Keratinocyte (primary cell): ENCODE results near the gene GRAMD1A. TPM values are rescaled to one million over a fixed set of nuclear protein-coding genes. Genes with fewer than 3 reads are reported as not detected.
"Not testable (repeated sequence)": the region's sequence is repeated elsewhere in the genome, so short reads cannot be mapped to it uniquely, and the experiment has no call there.

Experiments
- DNase-seq: peaks from one replicate; pipeline ENCODE4 v3.0.0-alpha.2; 2011; ENCODE audit warnings: low read depth, missing footprints, low spot score
- FAIRE-seq: peaks from 2 replicates; lab custom pipeline; 2011; peaks lifted over from hg19 to GRCh38; lab: Jason Lieb, UNC
- H2AFZ ChIP-seq: 2 replicates; pipeline ENCODE4 v1.6.0; 2012; ENCODE audit warnings: low read length, control low read depth, inconsistent platforms; ENCODE audit not compliant: control insufficient read depth
- H3K27ac ChIP-seq: 2 replicates; pipeline ENCODE4 v1.5.1; 2011; ENCODE audit warnings: low read length; ENCODE audit not compliant: control insufficient read depth, insufficient read depth
- H3K27me3 ChIP-seq: 3 replicates; pipeline ENCODE4 v1.6.0; 2011; ENCODE audit warnings: low read length; ENCODE audit not compliant: control insufficient read depth, insufficient read depth; ENCODE audit errors: extremely low read depth
- H3K36me3 ChIP-seq, 2 experiments: 2 replicates in 1 of 2; 3 replicates in 1 of 2; pipeline ENCODE4 v1.5.1; 2011; ENCODE audit warnings: low read length in 2 of 2, mild to moderate bottlenecking in 1 of 2; ENCODE audit not compliant: control insufficient read depth in 2 of 2, insufficient read depth in 2 of 2; ENCODE audit errors: extremely low read depth in 1 of 2
- H3K4me1 ChIP-seq: 3 replicates; pipeline ENCODE4 v1.5.1; 2011; ENCODE audit warnings: low read length; ENCODE audit not compliant: control insufficient read depth, insufficient read depth; ENCODE audit errors: extremely low read depth
- H3K4me2 ChIP-seq: 3 replicates; pipeline ENCODE4 v1.6.0; 2011; ENCODE audit warnings: low read depth, low read length; ENCODE audit not compliant: control insufficient read depth, insufficient read depth; ENCODE audit errors: extremely low read depth
- H3K4me3 ChIP-seq, 3 experiments: fragments of 200-600 bp in 1 of 3; sonication (generic) in 1 of 3; 2 replicates in 2 of 3; 3 replicates in 1 of 3; pipeline ENCODE4 v1.5.1; 2011 to 2016; ENCODE audit warnings: low read length in 3 of 3, mild to moderate bottlenecking in 3 of 3, control low read depth in 2 of 3, inconsistent platforms in 1 of 3, low read depth in 1 of 3, mixed read lengths in 1 of 3, mixed run types in 1 of 3, moderate library complexity in 1 of 3; ENCODE audit not compliant: control insufficient read depth in 2 of 3, insufficient read depth in 2 of 3; ENCODE audit errors: extremely low read depth in 1 of 3
- H3K79me2 ChIP-seq: 2 replicates; pipeline ENCODE4 v1.6.0; 2012; ENCODE audit warnings: low read length; ENCODE audit not compliant: control insufficient read depth, insufficient read depth
- H3K9ac ChIP-seq: 3 replicates; pipeline ENCODE4 v1.6.0; 2011; ENCODE audit warnings: low read length; ENCODE audit not compliant: control insufficient read depth, insufficient read depth; ENCODE audit errors: extremely low read depth
- H3K9me1 ChIP-seq: 3 replicates; pipeline ENCODE4 v1.6.0; 2011; ENCODE audit warnings: low read length; ENCODE audit not compliant: control insufficient read depth, insufficient read depth; ENCODE audit errors: extremely low read depth
- H3K9me3 ChIP-seq: 2 replicates; pipeline ENCODE4 v1.5.1; 2012; ENCODE audit warnings: low read depth, low read length; ENCODE audit not compliant: control insufficient read depth
- H4K20me1 ChIP-seq: 3 replicates; pipeline ENCODE4 v1.6.0; 2011; ENCODE audit warnings: low read length; ENCODE audit not compliant: control insufficient read depth, insufficient read depth; ENCODE audit errors: extremely low read depth
- EZH2 ChIP-seq: IDR thresholded peaks from one replicate; pipeline ENCODE4 v1.6.1; 2012; ENCODE audit warnings: inconsistent platforms, mild to moderate bottlenecking, low read length, moderate library complexity
- dilution Hi-C: fragments of 300-500 bp; cut with MboI; formaldehyde crosslinking; loops from one replicate; pipeline ENCODE4 v1.7.0; 2020; ENCODE audit warnings: low sequenced_read_pairs; ENCODE audit not compliant: extremely low pct_ligation_motif_present
- polyA plus RNA-seq, 5 experiments: library from polyadenylated mRNA; depleted of rRNA in 3 of 5; stranded (reverse) in 3 of 5; stranded (forward) in 1 of 5; unstranded in 1 of 5; fragments of >200 nt; gene quantifications; 1 replicate in 1 of 5; 2 replicates in 3 of 5; 3 replicates in 1 of 5; pipeline versions ENCODE4 v1.2.1 to v1.2.3, GENCODE V29; 2011 to 2012; ENCODE audit warnings: missing spikeins in 2 of 5, low read depth in 1 of 5, low replicate concordance in 1 of 5
- TF ChIP-seq, protein P1 (sequence below), 3 experiments: IDR thresholded peaks in 1 of 3; conservative IDR thresholded peaks in 1 of 3; optimal IDR thresholded peaks in 1 of 3; 2 replicates in 2 of 3; 3 replicates in 1 of 3; pipeline versions ENCODE3 to v1.5.1; 2011; ENCODE audit warnings: low read length in 3 of 3, mild to moderate bottlenecking in 3 of 3, moderate library complexity in 2 of 3, control low read depth in 1 of 3, inconsistent platforms in 1 of 3; ENCODE audit not compliant: insufficient read depth in 2 of 3; ENCODE audit errors: extremely low read depth in 1 of 3

Gene GRAMD1A
- polyA plus RNA-seq, 1 donor (not counting 4 experiments of a cell fraction or from before 2014, with no cell fraction given) = 24.6 TPM

DNA sequence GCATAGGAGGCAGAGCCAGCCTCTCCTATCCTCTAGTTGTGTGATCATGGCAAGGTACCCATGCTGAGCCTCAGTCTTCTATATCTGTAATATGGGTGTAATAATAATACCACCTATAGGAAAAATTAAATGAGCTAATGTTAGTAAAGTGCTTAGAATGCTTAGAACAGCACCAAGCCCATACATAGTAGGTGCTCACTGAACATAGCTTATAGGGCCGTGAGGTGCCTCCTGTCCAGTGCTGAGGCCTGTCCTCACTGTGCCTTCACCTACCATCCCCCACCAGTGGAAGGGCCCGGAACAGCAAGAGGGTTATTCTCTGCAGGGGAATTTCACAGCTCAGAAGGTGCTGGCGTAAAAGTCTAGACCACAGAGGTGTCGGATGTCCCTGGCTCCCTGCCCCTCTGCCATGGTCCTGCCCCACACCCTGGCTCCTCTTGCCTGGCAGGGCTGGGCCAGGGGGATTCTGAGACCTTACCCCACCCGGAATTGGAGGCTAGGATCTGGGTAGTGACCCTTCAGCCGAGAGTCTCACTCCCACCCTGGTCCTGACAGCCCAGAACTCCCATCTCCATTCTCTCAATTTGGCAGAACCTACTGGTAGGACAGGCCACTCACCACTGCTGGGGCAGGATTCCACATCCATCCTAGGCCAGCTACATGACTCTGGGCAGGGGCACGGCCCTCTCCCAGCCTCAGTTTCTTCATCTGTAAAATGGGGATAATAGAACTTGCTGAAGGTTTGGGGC is 27.9 kb downstream of the GRAMD1A start:
- peaks cover 9 to 13% of the 10 kb centered on the region in 2 experiments for H3K36me3 ChIP-seq
- TF ChIP-seq, protein P1, sequence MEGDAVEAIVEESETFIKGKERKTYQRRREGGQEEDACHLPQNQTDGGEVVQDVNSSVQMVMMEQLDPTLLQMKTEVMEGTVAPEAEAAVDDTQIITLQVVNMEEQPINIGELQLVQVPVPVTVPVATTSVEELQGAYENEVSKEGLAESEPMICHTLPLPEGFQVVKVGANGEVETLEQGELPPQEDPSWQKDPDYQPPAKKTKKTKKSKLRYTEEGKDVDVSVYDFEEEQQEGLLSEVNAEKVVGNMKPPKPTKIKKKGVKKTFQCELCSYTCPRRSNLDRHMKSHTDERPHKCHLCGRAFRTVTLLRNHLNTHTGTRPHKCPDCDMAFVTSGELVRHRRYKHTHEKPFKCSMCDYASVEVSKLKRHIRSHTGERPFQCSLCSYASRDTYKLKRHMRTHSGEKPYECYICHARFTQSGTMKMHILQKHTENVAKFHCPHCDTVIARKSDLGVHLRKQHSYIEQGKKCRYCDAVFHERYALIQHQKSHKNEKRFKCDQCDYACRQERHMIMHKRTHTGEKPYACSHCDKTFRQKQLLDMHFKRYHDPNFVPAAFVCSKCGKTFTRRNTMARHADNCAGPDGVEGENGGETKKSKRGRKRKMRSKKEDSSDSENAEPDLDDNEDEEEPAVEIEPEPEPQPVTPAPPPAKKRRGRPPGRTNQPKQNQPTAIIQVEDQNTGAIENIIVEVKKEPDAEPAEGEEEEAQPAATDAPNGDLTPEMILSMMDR (optimal IDR thresholded peaks at IDR 0.05 in 1 of 3, IDR thresholded peaks at IDR 0.05 in 1 of 3, conservative IDR thresholded peaks at IDR 0.05 in 1 of 3; ENCODE audit: extremely low read depth in 1 of 3, insufficient read depth in 2 of 3, low read length in 3 of 3) = no peak
- no peak for TF ChIP-seq EZH2
- no peaks in the 10 kb centered on the region for H4K20me1 ChIP-seq
- no peak overlapping the region for H3K4me3 ChIP-seq
- H3K79me2 ChIP-seq = no peaks in the 10 kb centered on the region
- no peak for FAIRE-seq
- peaks cover 3% of the 10 kb centered on the region for H3K4me1 ChIP-seq
- no peaks in the 10 kb centered on the region for H3K9me1 ChIP-seq
- H3K27ac ChIP-seq = no peak overlapping the region
- dilution Hi-C loops = no loop called here
- peaks cover 21% of the 10 kb centered on the region for H3K27me3 ChIP-seq
- no peak overlapping the region for H3K4me2 ChIP-seq
- H2AFZ ChIP-seq = no peak overlapping the region
- no peak overlapping the region for H3K9ac ChIP-seq
- no peaks in the 10 kb centered on the region for H3K9me3 ChIP-seq
- DNase-seq = no peak

DNA sequence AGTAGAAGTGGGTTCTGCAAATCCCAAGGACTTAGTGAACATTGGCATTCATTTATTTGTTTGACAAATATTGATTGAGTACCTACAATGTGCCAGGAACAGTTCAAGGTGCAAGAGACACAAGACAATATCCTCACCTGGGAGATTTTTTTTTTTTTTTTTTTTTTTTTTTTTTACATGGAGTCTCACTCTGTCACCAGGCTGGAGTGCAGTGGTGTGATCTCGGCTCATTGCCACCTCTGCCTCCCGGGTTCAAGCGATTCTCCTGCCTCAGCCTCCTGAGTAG is 28.4 kb downstream of the GRAMD1A start:
- H3K4me2 ChIP-seq, H2AFZ ChIP-seq, H3K79me2 ChIP-seq, H3K4me1 ChIP-seq, H3K4me3 ChIP-seq, H3K9me1 ChIP-seq, H3K9ac ChIP-seq, H3K27ac ChIP-seq, H4K20me1 ChIP-seq, DNase-seq, dilution Hi-C loops, H3K9me3 ChIP-seq, FAIRE-seq: not testable (repeated sequence)
- Histone ChIP-seq H3K36me3 (peaks cover 8 to 12% of the 10 kb centered on the region in 2 experiments), H3K27me3 (peaks cover 26% of the 10 kb centered on the region)

DNA sequence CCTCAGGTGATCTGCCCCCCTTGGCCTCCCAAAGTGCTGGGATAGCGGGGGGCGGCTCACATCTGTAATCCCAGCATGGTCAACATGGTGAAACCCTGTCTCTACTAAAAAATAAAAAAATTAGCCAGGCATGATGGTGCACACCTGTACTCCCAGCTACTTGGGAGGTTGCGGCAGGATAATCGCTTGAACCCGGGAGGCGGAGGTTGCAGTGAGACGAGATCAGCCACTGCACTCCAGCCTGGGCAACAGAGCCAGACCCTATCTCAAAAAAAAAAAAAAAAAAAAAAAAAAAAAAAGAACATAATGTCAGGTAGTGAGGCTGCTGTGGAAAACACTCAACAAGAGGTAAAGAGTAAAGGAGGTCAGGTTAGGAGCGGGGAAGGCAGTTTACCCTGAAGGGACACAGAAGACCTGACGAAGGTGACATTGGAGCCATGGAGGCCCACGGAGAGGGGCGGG is 29.2 kb downstream of the GRAMD1A start:
- peaks cover 6 to 12% of the 10 kb centered on the region in 2 experiments for H3K36me3 ChIP-seq
- H4K20me1 ChIP-seq, H3K4me3 ChIP-seq, dilution Hi-C loops, FAIRE-seq, H3K4me2 ChIP-seq, H3K9me1 ChIP-seq, H3K27ac ChIP-seq, H3K4me1 ChIP-seq, H3K9ac ChIP-seq, H2AFZ ChIP-seq, H3K79me2 ChIP-seq, H3K9me3 ChIP-seq, DNase-seq: not testable (repeated sequence)
- peaks cover 32% of the 10 kb centered on the region for H3K27me3 ChIP-seq
